Measurements from ENCODE around the gene NAGPA.
"Not testable (repeated sequence)": the region's sequence is repeated elsewhere in the genome, so short reads cannot be mapped to it uniquely, and the experiment has no call there.

DNA sequence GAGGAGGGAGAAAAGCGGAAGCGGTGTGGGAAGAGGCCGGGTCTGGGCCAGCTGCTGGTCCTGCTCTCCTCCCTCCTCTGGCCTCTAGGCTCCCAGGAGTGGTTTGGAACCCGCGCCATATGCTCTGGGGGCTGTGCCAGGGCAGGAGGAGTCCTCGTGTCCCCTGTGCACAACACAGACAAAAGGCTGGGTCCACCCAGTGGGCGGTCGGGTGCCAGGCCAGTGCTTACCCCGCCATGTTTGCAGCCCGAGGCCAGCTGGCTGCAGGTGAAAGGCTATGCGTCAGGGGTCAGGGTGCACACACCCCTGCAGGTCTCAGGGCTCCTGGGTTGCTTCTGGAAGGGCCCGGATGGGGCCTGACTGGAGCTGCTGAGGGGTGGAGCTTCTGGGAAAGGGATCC lies 46.7 kb upstream of the NAGPA start:
- not testable (repeated sequence) for TF ChIP-seq POLR2A (IDR thresholded peaks at IDR 0.05; ENCODE audit: insufficient read depth in 1 of 2, low read depth in 2 of 2, low read length in 2 of 2); KDM5A (IDR thresholded peaks at IDR 0.05; ENCODE audit: borderline replicate concordance, low read length); EZH2 (conservative IDR thresholded peaks at IDR 0.05; ENCODE audit: low read depth, low read length); ZFX (CRISPR knock-in tag; IDR thresholded peaks at IDR 0.05; ENCODE audit: low read depth); YEATS2 (CRISPR knock-in tag; IDR thresholded peaks at IDR 0.05; ENCODE audit: borderline replicate concordance)
- TF ChIP-seq, protein P1, sequence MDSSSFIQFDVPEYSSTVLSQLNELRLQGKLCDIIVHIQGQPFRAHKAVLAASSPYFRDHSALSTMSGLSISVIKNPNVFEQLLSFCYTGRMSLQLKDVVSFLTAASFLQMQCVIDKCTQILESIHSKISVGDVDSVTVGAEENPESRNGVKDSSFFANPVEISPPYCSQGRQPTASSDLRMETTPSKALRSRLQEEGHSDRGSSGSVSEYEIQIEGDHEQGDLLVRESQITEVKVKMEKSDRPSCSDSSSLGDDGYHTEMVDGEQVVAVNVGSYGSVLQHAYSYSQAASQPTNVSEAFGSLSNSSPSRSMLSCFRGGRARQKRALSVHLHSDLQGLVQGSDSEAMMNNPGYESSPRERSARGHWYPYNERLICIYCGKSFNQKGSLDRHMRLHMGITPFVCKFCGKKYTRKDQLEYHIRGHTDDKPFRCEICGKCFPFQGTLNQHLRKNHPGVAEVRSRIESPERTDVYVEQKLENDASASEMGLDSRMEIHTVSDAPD (CRISPR knock-in tag; IDR thresholded peaks at IDR 0.05), result not testable (repeated sequence)
- TF ChIP-seq, protein P2, sequence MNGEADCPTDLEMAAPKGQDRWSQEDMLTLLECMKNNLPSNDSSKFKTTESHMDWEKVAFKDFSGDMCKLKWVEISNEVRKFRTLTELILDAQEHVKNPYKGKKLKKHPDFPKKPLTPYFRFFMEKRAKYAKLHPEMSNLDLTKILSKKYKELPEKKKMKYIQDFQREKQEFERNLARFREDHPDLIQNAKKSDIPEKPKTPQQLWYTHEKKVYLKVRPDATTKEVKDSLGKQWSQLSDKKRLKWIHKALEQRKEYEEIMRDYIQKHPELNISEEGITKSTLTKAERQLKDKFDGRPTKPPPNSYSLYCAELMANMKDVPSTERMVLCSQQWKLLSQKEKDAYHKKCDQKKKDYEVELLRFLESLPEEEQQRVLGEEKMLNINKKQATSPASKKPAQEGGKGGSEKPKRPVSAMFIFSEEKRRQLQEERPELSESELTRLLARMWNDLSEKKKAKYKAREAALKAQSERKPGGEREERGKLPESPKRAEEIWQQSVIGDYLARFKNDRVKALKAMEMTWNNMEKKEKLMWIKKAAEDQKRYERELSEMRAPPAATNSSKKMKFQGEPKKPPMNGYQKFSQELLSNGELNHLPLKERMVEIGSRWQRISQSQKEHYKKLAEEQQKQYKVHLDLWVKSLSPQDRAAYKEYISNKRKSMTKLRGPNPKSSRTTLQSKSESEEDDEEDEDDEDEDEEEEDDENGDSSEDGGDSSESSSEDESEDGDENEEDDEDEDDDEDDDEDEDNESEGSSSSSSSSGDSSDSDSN (CRISPR knock-in tag; IDR thresholded peaks at IDR 0.05), result not testable (repeated sequence)
- TF ChIP-seq, protein P3, sequence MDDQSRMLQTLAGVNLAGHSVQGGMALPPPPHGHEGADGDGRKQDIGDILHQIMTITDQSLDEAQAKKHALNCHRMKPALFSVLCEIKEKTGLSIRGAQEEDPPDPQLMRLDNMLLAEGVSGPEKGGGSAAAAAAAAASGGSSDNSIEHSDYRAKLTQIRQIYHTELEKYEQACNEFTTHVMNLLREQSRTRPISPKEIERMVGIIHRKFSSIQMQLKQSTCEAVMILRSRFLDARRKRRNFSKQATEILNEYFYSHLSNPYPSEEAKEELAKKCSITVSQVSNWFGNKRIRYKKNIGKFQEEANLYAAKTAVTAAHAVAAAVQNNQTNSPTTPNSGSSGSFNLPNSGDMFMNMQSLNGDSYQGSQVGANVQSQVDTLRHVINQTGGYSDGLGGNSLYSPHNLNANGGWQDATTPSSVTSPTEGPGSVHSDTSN (CRISPR knock-in tag; IDR thresholded peaks at IDR 0.05; ENCODE audit: borderline replicate concordance), result not testable (repeated sequence)

Measured in HepG2 (cell line).